C4-2B (cell line): ENCODE measurements around the gene RNF25.
A peak's percentile ranks its signal among the peaks of the same experiment; 100 is the strongest.

ENCODE experiments used
- H3K27ac ChIP-seq: fragments of 450-650 bp; 2 replicates; pipeline ENCODE4 v1.5.1; 2017
- CTCF ChIP-seq: fragments of 450-650 bp; conservative IDR thresholded peaks from 2 replicates; pipeline ENCODE4 v1.5.1; 2017; ENCODE audit warnings: mild to moderate bottlenecking
- ZFX ChIP-seq: fragments of 450-650 bp; IDR thresholded peaks from 2 replicates; pipeline ENCODE4 v1.6.1; 2017

The RNF25 gene

GRCh38 chr2:218659258-218659987 lies 12.4 kb downstream of the RNF25 start, which contains the start of the genes BCS1L and ZNF142:
Gene BCS1L (plus strand): TSS chr2:218659683. CDS start chr2:218660988, 1,305 bp downstream.
Gene ZNF142 (minus strand): TSS chr2:218659623. CDS start chr2:218656429, 3,194 bp downstream.
- peak within 1 kb of the TSS; percentile 82 for H3K27ac ChIP-seq

GRCh38 chr2:218658671-218659257 lies 13.0 kb downstream of the RNF25 start:
- peak overlapping the region; percentile 82 for H3K27ac ChIP-seq
- TF ChIP-seq CTCF, result peak; percentile 72
- TF ChIP-seq ZFX, result peak; percentile 69

More at GRCh38 chr2:218659258-218659987, 12.4 kb downstream of the RNF25 start, which contains the start of the genes BCS1L and ZNF142:
- no peak; the same call in 1 of the 2 replicates for TF ChIP-seq ZFX

GRCh38 chr2:218655751-218656150 lies 16.1 kb downstream of the RNF25 start:
- no peak for TF ChIP-seq CTCF
- no peak for TF ChIP-seq ZFX

GRCh38 chr2:218648787-218649100 lies 23.1 kb downstream of the RNF25 start:
- TF ChIP-seq CTCF, result peak; percentile 61
- TF ChIP-seq ZFX, result no peak

More at GRCh38 chr2:218655751-218656150, 16.1 kb downstream of the RNF25 start:
- no peak overlapping the region for H3K27ac ChIP-seq

GRCh38 chr2:218648088-218648786 lies 23.6 kb downstream of the RNF25 start:
- H3K27ac ChIP-seq, result no peak overlapping the region
- TF ChIP-seq ZFX (no peak), CTCF (peak; percentile 89)

More at GRCh38 chr2:218648787-218649100, 23.1 kb downstream of the RNF25 start:
- no peak overlapping the region for H3K27ac ChIP-seq

- TF ChIP-seq ZFX (no peak), CTCF (no peak)
- no peak overlapping the region for H3K27ac ChIP-seq
Measured at GRCh38 chr2:218645126-218645525, 26.7 kb downstream of the RNF25 start.

GRCh38 chr2:218644721-218645120 lies 27.1 kb downstream of the RNF25 start:
- no peak overlapping the region for H3K27ac ChIP-seq
- TF ChIP-seq ZFX (no peak), CTCF (no peak)
